DOHH2 (cell line): ENCODE data around the gene CLDN3.

Experiments used
- H3F3A ChIP-seq: fragments of 200-600 bp; sonication (generic), shearing (Covaris generic); 2 replicates; pipeline ENCODE4 v1.6.0; 2016; ENCODE audit warnings: antibody characterized with exemption, mild to moderate bottlenecking; ENCODE audit not compliant: control insufficient read depth, insufficient read depth
- H3K27ac ChIP-seq: fragments of 200-600 bp; sonication (generic); 2 replicates; pipeline ENCODE4 v1.5.1; 2014; ENCODE audit warnings: low read depth, mild to moderate bottlenecking, low read length, moderate library complexity
- H3K27me3 ChIP-seq: fragments of 200-600 bp; sonication (generic); 2 replicates; pipeline ENCODE4 v1.6.1; 2014; ENCODE audit warnings: mild to moderate bottlenecking, low read length, mixed read lengths; ENCODE audit not compliant: control insufficient read depth
- H3K36me3 ChIP-seq: fragments of 200-600 bp; sonication (generic); 2 replicates; pipeline ENCODE4 v1.6.1; 2014; ENCODE audit warnings: mild to moderate bottlenecking, low read length, moderate library complexity, mixed read lengths; ENCODE audit not compliant: control insufficient read depth
- H3K4me1 ChIP-seq: fragments of 200-600 bp; sonication (generic); 2 replicates; pipeline ENCODE4 v1.6.1; 2014; ENCODE audit warnings: mild to moderate bottlenecking, low read length, mixed read lengths; ENCODE audit not compliant: control insufficient read depth
- H3K4me2 ChIP-seq: fragments of 200-600 bp; sonication (generic); 2 replicates; pipeline ENCODE4 v1.6.0; 2014; ENCODE audit warnings: mild to moderate bottlenecking, low read length, moderate library complexity
- H3K4me3 ChIP-seq: fragments of 200-600 bp; sonication (generic); 2 replicates; pipeline ENCODE4 v1.5.1; 2014; ENCODE audit warnings: mild to moderate bottlenecking, low read length, mixed read lengths
- H3K79me2 ChIP-seq: fragments of 200-600 bp; sonication (generic); 2 replicates; pipeline ENCODE4 v1.6.1; 2014; ENCODE audit warnings: mild to moderate bottlenecking, low read length, mixed read lengths; ENCODE audit not compliant: control insufficient read depth
- H3K9me2 ChIP-seq: fragments of 200-600 bp; sonication (generic); replicated peaks from 2 replicates; pipeline ENCODE4 v1.6.1; 2014; ENCODE audit warnings: mild to moderate bottlenecking, low read length, mixed read lengths; ENCODE audit not compliant: control insufficient read depth
- H3K9me3 ChIP-seq: fragments of 200-600 bp; sonication (generic); 2 replicates; pipeline ENCODE4 v1.6.1; 2014; ENCODE audit warnings: antibody characterized with exemption, low read length, mixed read lengths; ENCODE audit not compliant: control insufficient read depth, insufficient read depth
- H4K20me1 ChIP-seq: fragments of 200-600 bp; sonication (generic); 2 replicates; pipeline ENCODE4 v1.6.0; 2014; ENCODE audit warnings: low read depth, mild to moderate bottlenecking, antibody characterized with exemption, low read length, moderate library complexity; ENCODE audit not compliant: control insufficient read depth, insufficient read depth
- EZH2phosphoT487 ChIP-seq: fragments of 200-600 bp; sonication (generic); IDR thresholded peaks from 2 replicates; pipeline ENCODE4 v1.6.1; 2017; ENCODE audit warnings: borderline replicate concordance, mild to moderate bottlenecking, antibody characterized with exemption, low read length, moderate library complexity, mixed read lengths
- TF ChIP-seq, protein P1 (sequence below): fragments of 200-600 bp; sonication (generic); IDR thresholded peaks from one replicate; pipeline ENCODE4 v1.5.1; 2014; ENCODE audit warnings: antibody characterized with exemption, mild to moderate bottlenecking, low read depth, low read length; ENCODE audit not compliant: poor library complexity, severe bottlenecking

CLDN3 gene

GRCh38 chr7:73779517-73779916, 9.4 kb upstream of the CLDN3 start:
- Histone ChIP-seq H3K36me3 (no peaks in the 10 kb centered on the region), H3K27me3 (no peaks in the 10 kb centered on the region), H3K27ac (no peak overlapping the region), H3K79me2 (no peaks in the 10 kb centered on the region), H3F3A (no peaks in the 10 kb centered on the region), H3K4me1 (no peaks in the 10 kb centered on the region), H3K9me2 (no peaks in the 10 kb centered on the region), H3K4me2 (no peak overlapping the region), H3K4me3 (no peak overlapping the region), H4K20me1 (no peaks in the 10 kb centered on the region), H3K9me3 (no peaks in the 10 kb centered on the region; the same call in 1 of the 2 replicates)
- TF ChIP-seq, protein P1, sequence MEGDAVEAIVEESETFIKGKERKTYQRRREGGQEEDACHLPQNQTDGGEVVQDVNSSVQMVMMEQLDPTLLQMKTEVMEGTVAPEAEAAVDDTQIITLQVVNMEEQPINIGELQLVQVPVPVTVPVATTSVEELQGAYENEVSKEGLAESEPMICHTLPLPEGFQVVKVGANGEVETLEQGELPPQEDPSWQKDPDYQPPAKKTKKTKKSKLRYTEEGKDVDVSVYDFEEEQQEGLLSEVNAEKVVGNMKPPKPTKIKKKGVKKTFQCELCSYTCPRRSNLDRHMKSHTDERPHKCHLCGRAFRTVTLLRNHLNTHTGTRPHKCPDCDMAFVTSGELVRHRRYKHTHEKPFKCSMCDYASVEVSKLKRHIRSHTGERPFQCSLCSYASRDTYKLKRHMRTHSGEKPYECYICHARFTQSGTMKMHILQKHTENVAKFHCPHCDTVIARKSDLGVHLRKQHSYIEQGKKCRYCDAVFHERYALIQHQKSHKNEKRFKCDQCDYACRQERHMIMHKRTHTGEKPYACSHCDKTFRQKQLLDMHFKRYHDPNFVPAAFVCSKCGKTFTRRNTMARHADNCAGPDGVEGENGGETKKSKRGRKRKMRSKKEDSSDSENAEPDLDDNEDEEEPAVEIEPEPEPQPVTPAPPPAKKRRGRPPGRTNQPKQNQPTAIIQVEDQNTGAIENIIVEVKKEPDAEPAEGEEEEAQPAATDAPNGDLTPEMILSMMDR = no peak
- TF ChIP-seq EZH2phosphoT487 = no peak

GRCh38 chr7:73778801-73779389, 8.8 kb upstream of the CLDN3 start:
- Histone ChIP-seq H3K79me2 (no peaks in the 10 kb centered on the region), H3K4me3 (no peak overlapping the region), H3F3A (no peaks in the 10 kb centered on the region), H3K4me2 (no peak overlapping the region), H3K36me3 (no peaks in the 10 kb centered on the region), H3K9me3 (no peaks in the 10 kb centered on the region; the same call in 1 of the 2 replicates), H3K9me2 (no peaks in the 10 kb centered on the region), H3K27me3 (no peaks in the 10 kb centered on the region), H4K20me1 (no peaks in the 10 kb centered on the region), H3K27ac (no peak overlapping the region), H3K4me1 (no peaks in the 10 kb centered on the region)
- TF ChIP-seq EZH2phosphoT487 = no peak
- TF ChIP-seq, protein P1 = no peak

GRCh38 chr7:73774923-73775322, 4.9 kb upstream of the CLDN3 start:
- Histone ChIP-seq H3K9me2 (no peaks in the 10 kb centered on the region), H3K27ac (no peak overlapping the region), H3K9me3 (no peaks in the 10 kb centered on the region), H4K20me1 (no peaks in the 10 kb centered on the region), H3K4me1 (peaks cover 4% of the 10 kb centered on the region; the same call in 1 of the 2 replicates), H3K27me3 (no peaks in the 10 kb centered on the region), H3K36me3 (no peaks in the 10 kb centered on the region), H3K4me2 (no peak overlapping the region), H3K4me3 (no peak overlapping the region), H3F3A (no peaks in the 10 kb centered on the region), H3K79me2 (no peaks in the 10 kb centered on the region)
- TF ChIP-seq EZH2phosphoT487 = no peak
- TF ChIP-seq, protein P1 = no peak
